Left lobe of liver (tissue), 2 donors: ENCODE measurements around the gene SLC25A27. TPM values are rescaled to one million over a fixed set of nuclear protein-coding genes. Genes with fewer than 3 reads are reported as not detected.

Experiments used
- ATAC-seq: fragments of 200-7000 bp; cut with Tn5 transposase; one replicate; pipeline ENCODE4 v1.9.1; 2020; ENCODE audit warnings: mild to moderate bottlenecking, moderate library complexity
- DNase-seq: peaks from one replicate; pipeline ENCODE4 v3.0.0-alpha.2; 2020; ENCODE audit warnings: low spot score
- total RNA-seq: library from RNA; stranded (reverse); gene quantifications from one replicate; pipeline ENCODE4 v1.2.1, GENCODE V29; 2021
- donor health status: DM: no; HTN: no; CAD: no; lungs with moderate emphysema.
- donor health status: DM: no; HTN: yes; CAD: no.

Gene SLC25A27
- total RNA-seq, 1 donor from 2014 or later = 15.1 TPM

GRCh38 chr6:46648869-46649492 lies 3.8 kb upstream of the SLC25A27 start:
- DNase-seq (peak; percentile 56), ATAC-seq (peak; percentile 16)

GRCh38 chr6:46651006-46651405 lies 1.8 kb upstream of the SLC25A27 start:
- ATAC-seq (no peak), DNase-seq (no peak)

DNA sequence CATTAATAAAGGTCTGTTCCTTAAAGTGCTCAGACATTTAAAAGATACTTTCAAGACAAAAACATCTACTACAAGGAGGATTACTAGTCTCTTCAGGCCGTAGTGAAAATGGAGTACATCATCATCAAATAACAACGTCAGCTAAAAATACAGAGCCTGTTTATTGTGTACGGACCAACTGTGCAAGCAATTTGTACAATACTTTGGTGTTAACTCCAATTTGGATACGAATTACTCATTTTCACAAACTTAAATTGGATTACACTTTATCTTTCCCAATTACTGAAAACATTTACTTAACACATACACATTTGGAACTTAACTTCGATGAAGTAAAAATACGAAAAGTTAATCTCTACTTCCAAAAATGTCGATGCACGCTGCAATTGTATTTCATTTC lies 959 bp upstream of the SLC25A27 start:
- DNase-seq (no peak), ATAC-seq (no peak)

DNA sequence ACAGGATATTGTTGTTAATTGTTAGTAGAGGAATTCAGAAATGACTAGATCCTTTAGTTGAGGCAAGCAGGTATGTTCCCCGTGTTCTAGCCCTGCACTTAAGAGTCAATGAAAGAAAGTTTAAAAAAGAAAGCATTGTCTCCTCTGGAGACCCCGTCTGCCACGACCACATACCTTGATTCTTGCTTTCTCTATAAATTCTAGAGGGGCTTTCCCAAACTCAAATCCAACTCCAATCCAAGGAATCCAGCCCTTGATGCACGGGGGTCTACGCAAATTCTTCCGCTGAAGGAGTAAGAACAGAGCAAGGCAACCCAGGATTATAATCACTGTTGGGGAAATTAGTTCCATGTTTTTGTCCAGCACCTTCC lies 558 bp upstream of the SLC25A27 start:
- ATAC-seq (no peak), DNase-seq (no peak)

- DNase-seq = no peak
- ATAC-seq = no peak
Observed at GRCh38 chr6:46653439-46654195, 842 bp downstream of the SLC25A27 start.

DNA sequence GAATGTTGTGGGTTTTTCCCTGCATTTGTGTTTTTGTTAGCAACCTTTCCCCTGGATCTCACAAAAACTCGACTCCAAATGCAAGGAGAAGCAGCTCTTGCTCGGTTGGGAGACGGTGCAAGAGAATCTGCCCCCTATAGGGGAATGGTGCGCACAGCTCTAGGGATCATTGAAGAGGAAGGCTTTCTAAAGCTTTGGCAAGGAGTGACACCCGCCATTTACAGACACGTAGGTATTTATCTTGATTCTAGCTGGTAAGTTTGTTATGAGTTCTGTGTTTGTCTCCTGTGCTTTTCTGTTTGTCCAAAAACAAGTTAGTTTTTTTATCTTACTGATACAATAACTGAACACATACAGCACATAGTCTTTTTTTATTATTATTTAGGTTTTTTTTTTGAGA lies 3.0 kb downstream of the SLC25A27 start:
- DNase-seq = no peak
- no peak for ATAC-seq

DNA sequence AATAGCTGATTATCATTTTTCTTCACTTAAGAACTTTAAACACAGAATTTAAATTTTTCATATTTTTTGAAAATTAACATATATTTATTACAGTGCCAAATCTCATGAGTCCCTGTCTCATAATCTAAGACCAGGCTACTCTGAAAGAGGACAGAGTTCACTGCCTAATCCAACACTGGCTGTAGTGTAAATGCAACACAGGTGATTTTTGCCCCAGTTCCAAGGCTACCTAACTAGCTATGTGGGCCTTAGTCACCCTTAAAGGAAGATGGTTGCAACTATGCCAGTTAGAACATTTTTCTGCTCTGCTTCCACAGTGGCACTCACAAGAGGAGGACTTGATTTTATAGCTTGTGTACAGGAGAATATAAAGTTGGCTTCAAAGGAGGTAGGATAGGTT lies 4.9 kb downstream of the SLC25A27 start:
- DNase-seq (no peak), ATAC-seq (peak; percentile 37)

DNA sequence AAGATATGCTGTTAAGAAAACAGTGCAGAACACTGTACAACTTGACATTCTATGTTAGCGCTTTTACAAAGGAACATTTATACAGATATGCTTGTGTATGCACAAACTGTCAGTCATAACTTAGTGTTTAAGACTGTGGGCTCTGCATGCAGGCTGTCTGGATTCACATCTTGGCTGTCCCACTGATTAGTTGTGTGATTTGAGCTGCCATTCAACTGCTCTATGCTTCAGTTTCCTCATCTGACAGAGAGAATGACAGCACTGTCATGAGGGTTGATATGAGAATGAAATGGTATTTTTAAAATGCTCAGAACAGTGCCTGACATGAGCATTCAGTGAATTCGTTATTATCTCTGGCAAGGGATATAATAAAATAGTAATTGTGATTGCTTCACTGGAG lies 8.7 kb downstream of the SLC25A27 start:
- ATAC-seq (no peak), DNase-seq (no peak)

DNA sequence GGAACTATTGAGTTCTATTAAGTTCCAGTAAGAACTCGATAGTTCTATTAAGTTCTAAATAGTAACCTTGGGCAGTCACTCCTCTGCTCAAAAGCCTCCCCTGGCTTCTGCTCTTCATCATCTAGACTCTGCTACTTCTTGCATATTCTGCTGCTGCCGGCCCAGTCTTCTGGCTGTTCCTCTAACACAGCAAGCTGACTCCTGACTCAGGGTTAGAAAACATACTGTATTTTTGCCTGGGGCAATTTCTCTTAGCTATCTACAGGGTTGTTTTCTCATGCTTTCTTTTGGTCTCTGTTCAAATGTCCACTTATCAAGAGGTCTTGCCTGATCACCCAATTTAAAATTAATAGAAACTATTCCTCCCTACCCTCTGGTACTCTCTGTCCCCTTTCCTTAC lies 14.6 kb downstream of the SLC25A27 start:
- ATAC-seq = no peak
- no peak for DNase-seq

- DNase-seq = no peak
- ATAC-seq = no peak
Observed at GRCh38 chr6:46674410-46674809, 21.6 kb downstream of the SLC25A27 start.

DNA sequence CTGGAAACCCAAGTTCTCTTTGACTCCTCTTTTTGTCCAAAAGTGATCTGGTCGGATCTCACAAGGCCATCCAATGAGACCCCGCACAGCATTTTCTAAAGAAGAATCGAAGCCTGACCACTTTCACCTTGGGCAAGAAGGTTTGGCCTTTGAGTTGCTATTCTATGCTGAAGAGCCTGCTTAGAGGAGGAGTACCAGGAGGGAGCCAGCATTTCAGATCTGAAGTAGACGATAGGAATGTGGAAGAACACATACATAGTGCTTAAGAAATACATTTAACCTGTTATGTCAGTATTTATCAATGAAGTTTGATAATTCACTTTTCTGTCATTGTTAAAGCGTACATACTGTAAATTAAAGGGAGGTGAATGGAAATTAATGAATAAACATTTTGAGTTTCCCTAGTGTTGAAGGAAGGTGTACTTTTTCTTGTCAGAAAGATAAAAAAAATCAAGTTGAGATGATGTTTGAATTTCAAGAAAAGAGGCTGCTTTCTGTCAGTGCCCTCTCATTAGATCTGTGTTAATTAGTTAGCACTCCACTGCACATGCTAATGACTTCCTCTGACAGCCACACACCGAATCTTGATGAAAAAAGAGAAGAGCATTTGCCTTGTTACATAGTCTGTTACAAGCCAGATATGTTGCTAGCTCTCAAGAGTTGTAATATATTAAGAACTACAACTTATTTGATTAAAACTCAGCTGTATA lies 24.0 kb downstream of the SLC25A27 start:
- ATAC-seq (no peak), DNase-seq (no peak)

GRCh38 chr6:46677314-46677654 lies 24.5 kb downstream of the SLC25A27 start:
- ATAC-seq = peak; percentile 27
- no peak for DNase-seq

- ATAC-seq = no peak
Observed at GRCh38 chr6:46684771-46685170, 32.0 kb downstream of the SLC25A27 start.

GRCh38 chr6:46687619-46688097 lies 34.9 kb downstream of the SLC25A27 start, which contains the start of gene TDRD6:
TSS of gene TDRD6 (plus strand) at chr6:46687885. CDS start at chr6:46688129, 244 bp downstream.
- ATAC-seq (no peak), DNase-seq (no peak)

More at GRCh38 chr6:46684771-46685170, 32.0 kb downstream of the SLC25A27 start:
- DNase-seq = no peak

- ATAC-seq (no peak), DNase-seq (no peak)
Observed at GRCh38 chr6:46688117-46688965, 35.6 kb downstream of the SLC25A27 start.

DNA sequence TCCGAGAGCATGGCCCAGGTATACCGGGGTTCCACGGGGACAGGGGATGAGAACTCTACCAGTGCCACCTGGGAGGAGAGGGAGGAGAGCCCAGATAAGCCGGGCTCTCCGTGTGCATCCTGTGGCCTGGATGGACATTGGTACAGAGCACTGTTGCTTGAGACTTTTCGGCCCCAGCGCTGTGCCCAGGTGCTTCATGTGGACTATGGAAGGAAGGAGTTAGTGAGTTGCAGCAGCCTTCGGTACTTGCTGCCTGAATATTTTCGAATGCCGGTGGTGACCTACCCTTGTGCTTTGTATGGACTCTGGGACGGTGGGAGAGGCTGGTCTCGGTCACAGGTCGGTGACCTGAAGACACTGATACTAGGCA lies 36.2 kb downstream of the SLC25A27 start:
- DNase-seq (no peak), ATAC-seq (no peak)

GRCh38 chr6:46689657-46690056 lies 36.9 kb downstream of the SLC25A27 start:
- ATAC-seq = peak; percentile 31
- no peak for DNase-seq

DNA sequence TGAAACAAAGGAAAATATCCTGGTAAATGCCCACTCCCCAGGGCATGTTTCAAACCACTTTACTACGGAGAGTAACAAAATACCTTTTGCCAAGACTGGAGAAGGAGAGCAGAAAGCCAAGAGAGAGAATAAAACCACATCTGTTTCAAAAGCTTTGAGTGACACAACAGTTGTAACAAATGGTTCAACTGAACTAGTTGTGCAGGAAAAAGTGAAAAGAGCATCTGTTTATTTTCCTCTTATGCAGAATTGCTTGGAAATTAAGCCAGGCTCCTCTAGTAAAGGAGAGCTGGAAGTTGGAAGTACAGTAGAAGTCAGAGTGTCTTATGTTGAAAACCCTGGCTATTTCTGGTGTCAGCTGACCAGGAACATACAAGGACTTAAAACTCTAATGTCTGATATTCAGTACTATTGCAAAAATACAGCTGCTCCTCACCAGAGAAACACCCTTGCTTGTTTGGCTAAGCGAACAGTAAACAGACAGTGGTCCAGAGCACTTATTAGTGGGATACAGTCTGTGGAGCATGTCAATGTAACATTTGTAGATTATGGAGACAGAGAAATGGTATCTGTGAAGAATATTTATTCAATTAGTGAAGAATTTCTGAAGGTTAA lies 37.5 kb downstream of the SLC25A27 start:
- DNase-seq (no peak), ATAC-seq (peak; percentile 25)

DNA sequence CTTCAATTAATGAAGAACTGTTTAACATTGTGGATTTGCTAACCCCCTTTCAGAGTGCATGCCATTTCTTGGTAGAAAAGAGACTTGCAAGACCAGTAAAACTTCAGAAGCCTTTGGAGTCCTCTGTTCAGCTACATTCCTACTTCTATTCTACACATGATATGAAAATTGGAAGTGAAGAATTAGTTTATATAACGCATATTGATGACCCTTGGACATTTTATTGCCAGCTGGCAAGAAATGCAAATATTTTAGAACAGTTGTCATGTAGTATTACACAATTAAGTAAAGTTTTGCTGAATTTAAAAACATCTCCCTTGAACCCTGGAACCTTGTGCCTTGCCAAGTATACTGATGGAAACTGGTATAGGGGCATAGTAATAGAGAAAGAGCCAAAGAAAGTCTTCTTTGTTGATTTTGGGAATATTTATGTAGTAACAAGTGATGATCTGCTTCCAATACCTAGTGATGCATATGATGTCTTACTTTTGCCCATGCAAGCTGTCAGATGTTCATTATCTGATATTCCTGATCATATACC lies 38.2 kb downstream of the SLC25A27 start:
- peak; percentile 34 for ATAC-seq
- DNase-seq = no peak

GRCh38 chr6:46699970-46700369 lies 47.2 kb downstream of the SLC25A27 start:
- ATAC-seq (no peak), DNase-seq (no peak)
